HCT116 (cell line): ENCODE data around the gene HORMAD2. TPM values are rescaled to one million over a fixed set of nuclear protein-coding genes. Genes with fewer than 3 reads are reported as not detected.

Source experiments
- ATAC-seq: fragments of 200-7000 bp; cut with Tn5 transposase; 2 replicates; pipeline ENCODE4 v1.9.1; 2020; ENCODE audit warnings: mild to moderate bottlenecking, moderate library complexity
- BruUV-seq: library from RNA; stranded (reverse); fragments of 400-500 nt; replicated peaks from 2 replicates; lab custom pipeline; 2021; lab: Mats Ljungman, UMichigan
- CTCF ChIA-PET: fragments of 300-600 bp; sonication (Branson Sonifier 250); formaldehyde crosslinking; loops from one replicate; lab custom pipeline; 2021; ENCODE audit warnings: antibody characterized with exemption; lab: Charles Lee
- POLR2A ChIA-PET: fragments of 300-600, 350-600 bp; sonication (Branson Sonifier 250); formaldehyde crosslinking; loops from one replicate; lab custom pipeline; 2021; ENCODE audit warnings: antibody characterized with exemption; lab: Charles Lee
- RAD21 ChIA-PET, 2 experiments: fragments of 300-600 bp; sonication (Branson Sonifier 250); formaldehyde crosslinking; loops; one replicate each; lab custom pipeline; 2023; ENCODE audit warnings: low total read pairs in 2 of 2; ENCODE audit not compliant: uncharacterized antibody in 2 of 2, unreplicated experiment in 2 of 2, low non-redundant PET in 1 of 2; lab: Charles Lee
- DNase-seq: peaks from one replicate; pipeline ENCODE4 v3.0.0-alpha.2; 2010; ENCODE audit warnings: low read depth, low spot score
- H2AFZ ChIP-seq: fragments of 200-600 bp; shearing (Covaris generic), sonication (generic); 2 replicates; pipeline ENCODE4 v1.6.1; 2017; ENCODE audit warnings: low read depth, mixed run types, mixed read lengths, antibody characterized with exemption, low read length; ENCODE audit not compliant: poor library complexity, severe bottlenecking
- H3K27ac ChIP-seq: 2 replicates; pipeline ENCODE4 v1.5.1; 2012; ENCODE audit warnings: low read depth, low read length
- H3K27me3 ChIP-seq: fragments of 200-600 bp; sonication (generic); 2 replicates; pipeline ENCODE4 v1.6.1; 2016; ENCODE audit warnings: mixed run types, low read length, mixed read lengths; ENCODE audit not compliant: insufficient read depth
- H3K36me3 ChIP-seq, 2 experiments: fragments of 200-500 bp in 1 of 2; fragments of 200-600 bp in 1 of 2; sonication (Bioruptor generic) in 1 of 2; sonication (generic) in 1 of 2; 2 replicates each; pipeline versions ENCODE4 v1.5.1 to v1.6.1; 2014 to 2016; ENCODE audit warnings: low read length in 2 of 2, inconsistent platforms in 1 of 2, mixed read lengths in 1 of 2, mixed run types in 1 of 2; ENCODE audit not compliant: insufficient read depth in 2 of 2, control insufficient read depth in 1 of 2
- H3K4me1 ChIP-seq, 2 experiments: fragments of 200-600 bp in 1 of 2; sonication (generic) in 1 of 2; 2 replicates each; pipeline versions ENCODE4 v1.5.1 to v1.6.1; 2012 to 2017; ENCODE audit warnings: low read length in 2 of 2, inconsistent platforms in 1 of 2, mild to moderate bottlenecking in 1 of 2, mixed read lengths in 1 of 2, mixed run types in 1 of 2, moderate library complexity in 1 of 2; ENCODE audit not compliant: insufficient read depth in 2 of 2, control insufficient read depth in 1 of 2
- H3K4me2 ChIP-seq: fragments of 200-600 bp; sonication (generic); 2 replicates; pipeline ENCODE4 v1.6.1; 2017; ENCODE audit warnings: mixed run types, low read length, mixed read lengths
- H3K4me3 ChIP-seq, 2 experiments: fragments of 200-600 bp in 1 of 2; sonication (generic) in 1 of 2; replicated peaks in 1 of 2; 2 replicates each; pipeline ENCODE4 v1.5.1; 2011 to 2016; ENCODE audit warnings: low read length in 2 of 2, control low read depth in 1 of 2, low read depth in 1 of 2, mild to moderate bottlenecking in 1 of 2, mixed read lengths in 1 of 2, mixed run types in 1 of 2
- H3K79me2 ChIP-seq: fragments of 200-600 bp; sonication (generic); 2 replicates; pipeline ENCODE4 v1.6.1; 2017; ENCODE audit warnings: mild to moderate bottlenecking, mixed run types, low read length, moderate library complexity, mixed read lengths; ENCODE audit not compliant: insufficient read depth
- H3K9ac ChIP-seq: fragments of 200-600 bp; sonication (generic); 2 replicates; pipeline ENCODE4 v1.6.1; 2016; ENCODE audit warnings: low read length, mixed read lengths
- H3K9me2 ChIP-seq: fragments of 200-600 bp; sonication (generic), shearing (Covaris generic); 2 replicates; pipeline ENCODE4 v1.6.1; 2017; ENCODE audit warnings: mixed run types, mild to moderate bottlenecking, moderate library complexity; ENCODE audit not compliant: insufficient read depth
- H3K9me3 ChIP-seq, 2 experiments: fragments of 200-500 bp in 1 of 2; fragments of 200-600 bp in 1 of 2; sonication (Bioruptor generic) in 1 of 2; sonication (generic) in 1 of 2; 2 replicates each; pipeline ENCODE4 v1.6.1; 2014 to 2017; ENCODE audit warnings: low read length in 2 of 2, mixed read lengths in 2 of 2, inconsistent platforms in 1 of 2, low read depth in 1 of 2, mild to moderate bottlenecking in 1 of 2, mixed run types in 1 of 2, moderate library complexity in 1 of 2; ENCODE audit not compliant: control insufficient read depth in 1 of 2, insufficient read depth in 1 of 2
- H4K20me1 ChIP-seq: fragments of 200-600 bp; sonication (generic), shearing (Covaris generic); 2 replicates; pipeline ENCODE4 v1.6.1; 2017; ENCODE audit warnings: mixed run types, mild to moderate bottlenecking, moderate library complexity; ENCODE audit not compliant: insufficient read depth
- CBX3 ChIP-seq: IDR thresholded peaks from 2 replicates; pipeline ENCODE4 v1.6.1; 2012; ENCODE audit warnings: low read depth
- CTCF ChIP-seq, 3 experiments: fragments of 200-600 bp in 1 of 3; sonication (generic) in 1 of 3; IDR thresholded peaks in 2 of 3; conservative IDR thresholded peaks in 1 of 3; 2 replicates each; pipeline ENCODE4 v1.5.1; 2012 to 2017; ENCODE audit warnings: low read depth in 2 of 3, low read length in 2 of 3, antibody characterized with exemption in 1 of 3, borderline replicate concordance in 1 of 3, control low read depth in 1 of 3, mild to moderate bottlenecking in 1 of 3, mixed read lengths in 1 of 3, mixed run types in 1 of 3, moderate library complexity in 1 of 3; ENCODE audit not compliant: insufficient read depth in 1 of 3
- EGR1 ChIP-seq: IDR thresholded peaks from 2 replicates; pipeline ENCODE4 v1.6.1; 2012; ENCODE audit warnings: low read depth
- ELF1 ChIP-seq: IDR thresholded peaks from 2 replicates; pipeline ENCODE4 v1.6.1; 2012; ENCODE audit warnings: low read depth, borderline replicate concordance
- EZH2 ChIP-seq: fragments of 200-600 bp; sonication (generic); IDR thresholded peaks from 2 replicates; pipeline ENCODE4 v1.6.1; 2017; ENCODE audit warnings: antibody characterized with exemption, mixed run types
- EZH2phosphoT487 ChIP-seq: fragments of 200-600 bp; IDR thresholded peaks from 2 replicates; pipeline ENCODE4 v1.6.1; 2018; ENCODE audit warnings: antibody characterized with exemption, borderline replicate concordance
- FOSL1 ChIP-seq: IDR thresholded peaks from 2 replicates; pipeline ENCODE4 v1.6.1; 2012; ENCODE audit warnings: low read depth
- JUND ChIP-seq: IDR thresholded peaks from 2 replicates; pipeline ENCODE4 v1.6.1; 2012
- POLR2A ChIP-seq: IDR thresholded peaks from 2 replicates; pipeline ENCODE4 v1.7.0; 2011; ENCODE audit warnings: borderline replicate concordance; ENCODE audit not compliant: insufficient read depth, insufficient read length; ENCODE audit errors: extremely low read depth
- POLR2AphosphoS5 ChIP-seq: IDR thresholded peaks from 2 replicates; pipeline ENCODE4 v1.6.1; 2011; ENCODE audit warnings: mild to moderate bottlenecking, low read depth, low read length, moderate library complexity
- RAD21 ChIP-seq: IDR thresholded peaks from 2 replicates; pipeline ENCODE4 v1.6.1; 2012; ENCODE audit warnings: low read depth, mild to moderate bottlenecking
- REST ChIP-seq: IDR thresholded peaks from 2 replicates; pipeline ENCODE4 v1.6.1; 2012; ENCODE audit warnings: low read depth
- SP1 ChIP-seq: IDR thresholded peaks from 2 replicates; pipeline ENCODE4 v1.6.1; 2012; ENCODE audit warnings: low read depth
- SRF ChIP-seq: IDR thresholded peaks from 2 replicates; pipeline ENCODE4 v1.6.1; 2012; ENCODE audit warnings: low read depth
- YY1 ChIP-seq: IDR thresholded peaks from 2 replicates; pipeline ENCODE4 v1.6.1; 2011; ENCODE audit warnings: low read length, low read depth, moderate library complexity, mild to moderate bottlenecking; ENCODE audit not compliant: insufficient replicate concordance; ENCODE audit errors: extremely low read depth
- ZBTB33 ChIP-seq: IDR thresholded peaks from 2 replicates; pipeline ENCODE4 v1.6.1; 2011; ENCODE audit warnings: mild to moderate bottlenecking, low read length, moderate library complexity; ENCODE audit not compliant: insufficient replicate concordance; ENCODE audit errors: extremely low read depth
- ZFX ChIP-seq: fragments of 450-650 bp; IDR thresholded peaks from 2 replicates; pipeline ENCODE4 v1.6.1; 2017
- intact Hi-C: fragments of 100-400 bp; cut with micrococcal nuclease; formaldehyde crosslinking; loops from 2 replicates; pipeline ENCODE4 v1.10.0; 2022
- total RNA-seq: library from RNA; stranded (reverse); gene quantifications from one replicate; pipeline ENCODE4 v1.2.1, GENCODE V29; 2021; ENCODE audit not compliant: unreplicated experiment

HORMAD2 gene
- total RNA-seq, 1 experiment from 2014 or later, result not detected

GRCh38 chr22:30167734-30168133, 87.5 kb downstream of the HORMAD2 start (continued):
- no peak for TF ChIP-seq ZBTB33
- TF ChIP-seq, all 23 proteins: peak for 0

GRCh38 chr22:30169002-30169401, 88.7 kb downstream of the HORMAD2 start:
- ChIA-PET RAD21 (no interaction called here), CTCF (no interaction called here), POLR2A (interaction anchor here (1.7 kb wide), 1 partner anchor 46 kb away, joined by 3 read pairs; no protein-coding TSS in a partner anchor)
- Histone ChIP-seq H3K9me2 (no peaks in the 10 kb centered on the region), H3K4me1 (no peaks in the 10 kb centered on the region), H3K27ac (no peak overlapping the region), H3K9me3 (no peaks in the 10 kb centered on the region; a peak in 1 of 4 replicates), H3K36me3 (no peaks in the 10 kb centered on the region), H3K79me2 (no peaks in the 10 kb centered on the region), H3K4me3 (no peak overlapping the region), H4K20me1 (no peaks in the 10 kb centered on the region), H3K9ac (no peak overlapping the region), H2AFZ (no peak overlapping the region), H3K4me2 (no peak overlapping the region), H3K27me3 (no peaks in the 10 kb centered on the region)
- intact Hi-C loops, result no loop called here
- BruUV-seq, result no TSS peak
- no peak for ATAC-seq
- DNase-seq, result no peak
- no peak for TF ChIP-seq POLR2A
- TF ChIP-seq ZFX, result no peak
- TF ChIP-seq ZBTB33, result no peak
- no peak for TF ChIP-seq ELF1
- TF ChIP-seq FOSL1, result no peak
- no peak for TF ChIP-seq JUND
- TF ChIP-seq REST, result no peak
- no peak for TF ChIP-seq SRF
- TF ChIP-seq SP1, result no peak
- no peak for TF ChIP-seq EZH2
- no peak for TF ChIP-seq CBX3
- no peak for TF ChIP-seq EZH2phosphoT487
- no peak for TF ChIP-seq RAD21
- TF ChIP-seq POLR2AphosphoS5, result no peak
- TF ChIP-seq YY1, result no peak
- TF ChIP-seq EGR1, result no peak
- TF ChIP-seq CTCF (IDR thresholded peaks at IDR 0.05 in 2 of 3, conservative IDR thresholded peaks at IDR 0.05 in 1 of 3; ENCODE audit: borderline replicate concordance in 1 of 3, insufficient read depth in 1 of 3, low read depth in 2 of 3, low read length in 2 of 3), result no peak
